Activated T-helper 1 cell treated with anti-CD3 and anti-CD28 coated beads, Interleukin-12 subunit alpha, Interleukin-12 subunit beta, Interleukin-2, Interleukin-4 antibody, amounts not matched to agents 30 ng/mL and 10 ng/mL and 1 ng/mL, durations not matched to agents 14 hours and 24 hours and 36 hours (primary cell): Measurements from ENCODE around the gene CETP. TPM values are rescaled to one million over a fixed set of nuclear protein-coding genes. Genes with fewer than 3 reads are reported as not detected.
"Not testable (repeated sequence)": the region's sequence is repeated elsewhere in the genome, so short reads cannot be mapped to it uniquely, and the experiment has no call there.

Experiments
- DNase-seq: peaks from one replicate; pipeline ENCODE4 v3.0.0; 2021; ENCODE audit warnings: low spot score
- H3K27ac Mint-ChIP-seq: one replicate; pipeline ENCODE4 v1.8.0; 2021; ENCODE audit warnings: mild to moderate bottlenecking, mixed read lengths
- H3K27me3 Mint-ChIP-seq: one replicate; pipeline ENCODE4 v1.8.0; 2022; ENCODE audit warnings: mild to moderate bottlenecking, moderate library complexity, mixed read lengths; ENCODE audit not compliant: insufficient read depth
- H3K36me3 Mint-ChIP-seq: one replicate; pipeline ENCODE4 v1.8.0; 2021; ENCODE audit warnings: low read depth, mixed read lengths
- H3K4me1 Mint-ChIP-seq: one replicate; pipeline ENCODE4 v1.8.0; 2021; ENCODE audit warnings: low read depth, mixed read lengths
- H3K4me3 Mint-ChIP-seq: one replicate; pipeline ENCODE4 v1.8.0; 2021; ENCODE audit warnings: mild to moderate bottlenecking, moderate library complexity, mixed read lengths
- H3K9me3 Mint-ChIP-seq: one replicate; pipeline ENCODE4 v1.8.0; 2021; ENCODE audit warnings: mixed read lengths
- intact Hi-C: fragments of 100-400 bp; cut with micrococcal nuclease; formaldehyde crosslinking; loops from one replicate; pipeline ENCODE4 v1.15.1; 2024
- total RNA-seq: library from RNA; stranded (reverse); gene quantifications from 2 replicates; pipeline ENCODE4 v1.2.3, GENCODE V29; 2022

The CETP gene
- total RNA-seq, 1 donor from 2014 or later = 0.23 TPM

GRCh38 chr16:56930486-56931270, 31.1 kb upstream of the CETP start:
- H3K36me3 Mint-ChIP-seq = peaks cover 29% of the 10 kb centered on the region
- peak overlapping the region; percentile 95 for H3K4me3 Mint-ChIP-seq
- H3K27me3 Mint-ChIP-seq = no peaks in the 10 kb centered on the region
- no peak for DNase-seq
- peaks cover 28% of the 10 kb centered on the region for H3K4me1 Mint-ChIP-seq
- intact Hi-C loops = loop anchor here (1.0 to 10.0 kb wide), 8 partner anchors 14 to 1194 kb away; partner anchors contain the start of genes CCDC102A, CFAP20, CIAPIN1 and COQ9
- H3K9me3 Mint-ChIP-seq = no peaks in the 10 kb centered on the region
- H3K27ac Mint-ChIP-seq = peak overlapping the region; percentile 94

DNA sequence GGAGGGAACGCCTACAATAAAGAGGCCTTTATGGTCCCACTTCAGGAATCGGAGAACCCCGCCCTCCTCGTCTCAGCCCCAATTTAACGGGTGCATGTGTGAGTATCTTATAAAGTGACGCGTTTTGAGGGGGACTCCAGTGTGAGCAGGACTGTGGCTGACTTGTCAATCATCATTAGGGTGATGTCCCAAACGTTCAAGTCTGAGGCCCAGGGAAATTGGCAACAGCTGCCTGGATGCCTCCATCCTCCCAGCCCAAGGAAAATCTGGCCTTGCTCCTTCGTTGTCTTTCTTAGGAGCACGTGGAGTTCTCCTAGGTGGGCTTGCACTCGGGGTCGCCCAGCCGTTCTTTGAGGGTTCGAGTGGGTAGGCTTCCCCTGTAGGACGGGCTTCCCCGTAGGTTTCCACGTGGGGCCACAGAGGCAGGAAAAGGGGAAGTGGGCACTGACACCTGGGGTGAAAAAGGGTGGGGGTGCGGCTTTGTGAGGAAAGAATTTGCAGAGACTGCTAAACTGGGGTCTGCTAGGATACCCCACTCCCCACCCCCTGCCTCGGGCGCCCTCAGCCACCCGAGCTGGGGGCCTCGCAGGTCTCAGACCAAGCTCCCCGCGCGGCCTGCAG, 30.4 kb upstream of the CETP start:
- peak overlapping the region; percentile 94 for H3K27ac Mint-ChIP-seq
- intact Hi-C loops = loop anchor here (1.0 to 10.0 kb wide), 8 partner anchors 13 to 1193 kb away; partner anchors contain the start of genes CCDC102A, CFAP20, CIAPIN1 and COQ9

DNA sequence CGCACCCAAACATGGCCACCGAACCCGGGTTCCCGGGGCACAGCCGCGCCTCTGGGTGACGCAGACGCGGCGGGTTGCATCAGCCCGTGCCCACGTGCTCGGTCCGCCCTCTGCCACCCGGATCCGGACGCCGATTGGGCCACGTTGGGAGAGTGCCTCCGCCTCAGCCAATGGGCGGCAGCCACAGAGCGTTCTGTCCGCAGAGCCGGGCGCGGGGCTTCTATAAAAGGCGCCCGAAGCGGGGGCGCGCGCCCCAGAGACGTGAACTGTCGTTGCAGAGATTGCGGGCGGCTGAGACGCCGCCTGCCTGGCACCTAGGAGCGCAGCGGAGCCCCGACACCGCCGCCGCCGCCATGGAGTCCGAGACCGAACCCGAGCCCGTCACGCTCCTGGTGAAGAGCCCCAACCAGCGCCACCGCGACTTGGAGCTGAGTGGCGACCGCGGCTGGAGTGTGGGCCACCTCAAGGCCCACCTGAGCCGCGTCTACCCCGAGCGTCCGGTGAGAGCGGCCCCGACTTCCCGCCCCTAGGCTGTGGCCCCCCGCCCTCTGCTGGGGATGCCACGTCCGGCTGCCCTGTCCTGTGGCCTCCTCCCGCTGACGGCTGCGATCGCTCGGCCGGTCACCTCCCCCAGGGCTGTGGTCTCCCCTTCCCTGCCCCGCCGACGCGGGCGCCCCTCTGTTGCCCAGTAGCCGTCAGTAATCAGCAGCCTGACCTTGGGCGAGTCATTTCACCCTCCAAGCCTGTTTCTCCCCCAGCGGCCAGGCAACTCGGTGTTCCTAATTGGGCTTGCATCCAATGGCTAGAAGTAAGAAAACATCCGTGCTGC, 29.6 kb upstream of the CETP start, which contains the start of gene HERPUD1:
Gene HERPUD1 (plus strand): TSS at position 251 of the 829 bp plus-strand sequence. CDS start 103 bp downstream, at position 354.
- H3K4me1 Mint-ChIP-seq = peaks cover 41% of the 10 kb centered on the region
- intact Hi-C loops = loop anchor here (1.0 to 10.0 kb wide), 10 partner anchors 13 to 1193 kb away; partner anchors contain the start of genes CCDC102A, CFAP20, CIAPIN1 and COQ9
- H3K36me3 Mint-ChIP-seq = peaks cover 43% of the 10 kb centered on the region
- peak within 1 kb of the TSS; percentile 94 for H3K27ac Mint-ChIP-seq
- H3K27me3 Mint-ChIP-seq = no peaks in the 10 kb centered on the region
- peak within 1 kb of the TSS; percentile 95 for H3K4me3 Mint-ChIP-seq
- peak; percentile 99 for DNase-seq
- H3K9me3 Mint-ChIP-seq = no peaks in the 10 kb centered on the region

More for the DNA sequence above, 30.4 kb upstream of the CETP start:
- H3K9me3 Mint-ChIP-seq = no peaks in the 10 kb centered on the region
- H3K36me3 Mint-ChIP-seq = peaks cover 35% of the 10 kb centered on the region
- H3K4me3 Mint-ChIP-seq = peak overlapping the region; percentile 95
- H3K4me1 Mint-ChIP-seq = peaks cover 34% of the 10 kb centered on the region
- no peak for DNase-seq
- no peaks in the 10 kb centered on the region for H3K27me3 Mint-ChIP-seq

DNA sequence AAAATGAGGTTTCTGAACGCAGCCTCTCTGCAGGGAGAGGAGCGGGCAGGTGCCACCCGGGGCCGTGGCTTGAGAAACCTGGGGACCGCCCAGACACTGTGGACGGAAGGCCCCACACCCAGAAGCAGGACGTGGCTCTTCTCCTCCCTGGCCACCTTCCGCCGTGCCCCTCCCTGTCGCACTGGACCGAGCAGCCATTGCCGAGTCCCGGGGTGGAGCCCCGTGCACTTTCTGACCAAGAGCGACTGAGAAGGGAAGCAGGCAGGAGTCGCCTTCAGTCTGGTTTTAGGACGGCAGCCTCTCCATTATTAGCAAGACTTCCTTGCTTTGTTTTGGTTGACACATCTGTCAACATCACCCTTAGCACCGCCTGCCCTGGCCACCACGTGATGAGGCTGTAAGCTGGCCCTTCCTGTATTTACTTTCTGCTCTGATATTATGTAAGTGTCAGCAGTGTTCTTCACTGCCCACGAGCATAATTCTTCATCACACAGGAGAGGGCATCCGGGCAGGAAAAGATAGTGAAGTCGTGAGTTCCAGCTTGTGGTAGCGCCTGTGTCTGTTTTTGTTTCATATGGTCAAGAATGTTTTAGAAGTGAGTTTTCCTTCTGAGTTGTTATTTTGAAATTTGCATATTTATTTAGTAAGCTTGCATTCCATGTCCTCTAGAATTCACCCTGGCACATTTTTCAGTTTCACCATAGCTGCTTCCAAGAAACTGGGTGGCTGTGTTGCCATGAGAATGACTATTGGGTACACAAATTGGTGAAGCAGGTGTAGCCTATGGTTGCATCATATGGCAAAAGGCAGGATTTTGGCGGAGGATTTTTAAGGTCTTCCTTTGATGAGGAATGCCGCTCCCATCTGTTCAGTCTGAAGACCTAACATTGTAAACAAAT, 28.8 kb upstream of the CETP start:
- H3K4me3 Mint-ChIP-seq = peak overlapping the region; percentile 95
- peaks cover 50% of the 10 kb centered on the region for H3K36me3 Mint-ChIP-seq
- H3K9me3 Mint-ChIP-seq = no peaks in the 10 kb centered on the region
- H3K27me3 Mint-ChIP-seq = no peaks in the 10 kb centered on the region
- intact Hi-C loops = loop anchor here (1.0 to 10.0 kb wide), 8 partner anchors 16 to 1192 kb away; partner anchors contain the start of genes CCDC102A, CFAP20, CIAPIN1 and COQ9
- peak; percentile 34 for DNase-seq
- peak overlapping the region; percentile 94 for H3K27ac Mint-ChIP-seq
- peaks cover 50% of the 10 kb centered on the region for H3K4me1 Mint-ChIP-seq

DNA sequence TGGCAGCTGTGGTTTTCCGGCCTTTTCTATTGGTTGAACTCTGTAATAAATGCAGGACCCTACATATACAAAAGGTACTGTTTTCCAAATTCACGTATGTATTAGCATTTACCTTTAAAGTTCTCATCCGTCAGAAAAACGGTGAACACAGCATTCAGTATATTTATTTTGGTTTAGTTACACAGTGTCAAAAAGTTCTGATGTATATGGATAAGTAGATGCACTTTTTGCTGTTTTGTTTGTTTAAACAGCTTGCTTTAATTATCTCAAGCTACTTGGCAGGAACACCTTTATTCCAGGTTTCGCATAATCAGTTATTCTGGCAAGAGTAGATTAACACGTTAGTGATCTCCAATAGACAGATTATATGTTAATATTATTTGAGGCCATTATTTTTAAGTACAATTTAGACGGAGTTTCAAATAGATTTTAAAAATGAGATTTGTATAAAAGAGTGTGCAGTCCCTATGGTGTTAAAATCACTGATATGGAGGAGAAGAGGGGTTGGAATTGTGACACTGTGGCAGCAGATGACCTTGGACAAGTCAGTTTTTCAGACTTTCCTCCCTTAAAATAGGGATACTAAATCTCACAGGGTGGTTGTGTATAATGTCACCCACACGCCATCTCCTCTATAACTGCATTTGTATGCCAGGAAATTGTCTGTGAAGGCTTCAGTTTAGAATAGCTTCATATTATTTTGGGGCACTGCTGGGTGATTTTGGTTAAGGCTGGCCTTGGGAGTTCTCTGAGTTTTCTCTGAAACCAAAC, 27.7 kb upstream of the CETP start:
- DNase-seq = no peak
- H3K27ac Mint-ChIP-seq = peak overlapping the region; percentile 94
- intact Hi-C loops = loop anchor here (2.0 to 10.0 kb wide), 7 partner anchors 57 to 1191 kb away; partner anchors contain the start of genes CCDC102A, CFAP20, CIAPIN1 and COQ9

GRCh38 chr16:56934599-56935145, 27.1 kb upstream of the CETP start:
- H3K4me3 Mint-ChIP-seq = peak overlapping the region; percentile 95
- H3K27ac Mint-ChIP-seq = peak overlapping the region; percentile 65
- not testable (repeated sequence) for H3K27me3 Mint-ChIP-seq, DNase-seq, H3K9me3 Mint-ChIP-seq
- H3K36me3 Mint-ChIP-seq = peaks cover 62% of the 10 kb centered on the region
- intact Hi-C loops = loop anchor here (5.0 to 10.0 kb wide), 7 partner anchors 78 to 1190 kb away; partner anchors contain the start of genes CCDC102A, CFAP20, CIAPIN1 and COQ9
- H3K4me1 Mint-ChIP-seq = peaks cover 67% of the 10 kb centered on the region

More for the DNA sequence above, 27.7 kb upstream of the CETP start:
- Mint-ChIP-seq H3K9me3 (no peaks in the 10 kb centered on the region), H3K4me1 (peaks cover 60% of the 10 kb centered on the region), H3K36me3 (peaks cover 57% of the 10 kb centered on the region), H3K4me3 (peak overlapping the region; percentile 95), H3K27me3 (no peaks in the 10 kb centered on the region)

DNA sequence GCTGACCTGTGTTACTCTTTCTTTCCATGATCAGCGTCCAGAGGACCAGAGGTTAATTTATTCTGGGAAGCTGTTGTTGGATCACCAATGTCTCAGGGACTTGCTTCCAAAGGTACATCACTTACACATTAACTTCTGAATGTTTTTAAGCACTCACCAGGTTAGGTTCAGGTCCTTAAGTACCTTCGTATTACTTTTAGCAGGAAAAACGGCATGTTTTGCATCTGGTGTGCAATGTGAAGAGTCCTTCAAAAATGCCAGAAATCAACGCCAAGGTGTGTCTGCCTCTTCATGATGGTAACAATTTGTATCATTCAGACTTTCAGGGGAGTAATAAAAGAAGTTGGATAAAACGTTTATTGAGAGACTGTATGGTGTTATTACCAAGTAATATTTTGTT, 26.5 kb upstream of the CETP start:
- Mint-ChIP-seq H3K4me3 (peak overlapping the region; percentile 95), H3K9me3 (no peaks in the 10 kb centered on the region), H3K4me1 (peaks cover 72% of the 10 kb centered on the region), H3K27me3 (no peaks in the 10 kb centered on the region), H3K36me3 (peaks cover 67% of the 10 kb centered on the region), H3K27ac (peak overlapping the region; percentile 57)
- DNase-seq = no peak
- intact Hi-C loops = loop anchor here (5.0 to 10.0 kb wide), 4 partner anchors 203 to 1190 kb away; partner anchors contain the start of genes CCDC102A, CFAP20, CIAPIN1 and COQ9

GRCh38 chr16:56936491-56936890, 25.3 kb upstream of the CETP start:
- Mint-ChIP-seq H3K27me3 (no peaks in the 10 kb centered on the region), H3K27ac (peak overlapping the region; percentile 45), H3K36me3 (peaks cover 75% of the 10 kb centered on the region), H3K4me1 (peaks cover 64% of the 10 kb centered on the region), H3K9me3 (no peaks in the 10 kb centered on the region), H3K4me3 (peak overlapping the region; percentile 43)
- intact Hi-C loops = loop anchor here (5.0 to 10.0 kb wide), 4 partner anchors 204 to 1188 kb away; partner anchors contain the start of genes CCDC102A, CFAP20, CIAPIN1 and COQ9
- DNase-seq = no peak

- intact Hi-C loops = loop anchor here (1.0 to 10.0 kb wide), 5 partner anchors 8 to 1188 kb away; partner anchors contain the start of genes CCDC102A, CFAP20, CIAPIN1 and COQ9
- peaks cover 67% of the 10 kb centered on the region for H3K4me1 Mint-ChIP-seq
- no peaks in the 10 kb centered on the region for H3K9me3 Mint-ChIP-seq
- peak overlapping the region; percentile 40 for H3K4me3 Mint-ChIP-seq
- peaks cover 79% of the 10 kb centered on the region for H3K36me3 Mint-ChIP-seq
- no peak for DNase-seq
- no peaks in the 10 kb centered on the region for H3K27me3 Mint-ChIP-seq
- peak overlapping the region; percentile 27 for H3K27ac Mint-ChIP-seq
Observed at GRCh38 chr16:56936950-56937349, 24.8 kb upstream of the CETP start.

GRCh38 chr16:56938664-56939513, 22.9 kb upstream of the CETP start:
- peak; percentile 48 for DNase-seq
- peaks cover 82% of the 10 kb centered on the region for H3K36me3 Mint-ChIP-seq
- H3K27me3 Mint-ChIP-seq = no peaks in the 10 kb centered on the region
- intact Hi-C loops = loop anchor here (1.0 to 10.0 kb wide), 8 partner anchors 22 to 1186 kb away; partner anchors contain the start of genes CCDC102A, CFAP20, CIAPIN1 and COQ9
- peak overlapping the region; percentile 85 for H3K4me3 Mint-ChIP-seq
- H3K27ac Mint-ChIP-seq = peak overlapping the region; percentile 97
- no peaks in the 10 kb centered on the region for H3K9me3 Mint-ChIP-seq
- peaks cover 83% of the 10 kb centered on the region for H3K4me1 Mint-ChIP-seq
